IPS-NIHi11 (cell line): ENCODE data around the gene EXOC4.

Experiments
- DNase-seq: peaks from one replicate; pipeline ENCODE4 v3.0.0; 2012; ENCODE audit warnings: mixed read lengths, low spot score

Gene EXOC4

GRCh38 chr7:133364959-133365690 is 112.2 kb downstream of the EXOC4 start:
- no peak for DNase-seq

- no peak for DNase-seq
Observed at GRCh38 chr7:133365917-133366316, 113.0 kb downstream of the EXOC4 start.

- DNase-seq, result no peak
Observed at GRCh38 chr7:133367561-133367960, 114.7 kb downstream of the EXOC4 start.

GRCh38 chr7:133369130-133369529 is 116.3 kb downstream of the EXOC4 start:
- no peak for DNase-seq

- no peak for DNase-seq
Observed at GRCh38 chr7:133371616-133372015, 118.7 kb downstream of the EXOC4 start.

- DNase-seq, result no peak
Observed at GRCh38 chr7:133372337-133372736, 119.5 kb downstream of the EXOC4 start.

- DNase-seq, result no peak
Observed at GRCh38 chr7:133376514-133376913, 123.6 kb downstream of the EXOC4 start.

- DNase-seq, result no peak
Observed at GRCh38 chr7:133381965-133382364, 129.1 kb downstream of the EXOC4 start.

- no peak for DNase-seq
Observed at GRCh38 chr7:133382775-133383559, 130.1 kb downstream of the EXOC4 start.

GRCh38 chr7:133386205-133386604 is 133.3 kb downstream of the EXOC4 start:
- DNase-seq, result peak; percentile 33

GRCh38 chr7:133389727-133390126 is 136.8 kb downstream of the EXOC4 start:
- no peak for DNase-seq

GRCh38 chr7:133391206-133391605 is 138.3 kb downstream of the EXOC4 start:
- no peak for DNase-seq

- DNase-seq, result no peak
Observed at GRCh38 chr7:133394369-133394768, 141.5 kb downstream of the EXOC4 start.

GRCh38 chr7:133395551-133395950 is 142.7 kb downstream of the EXOC4 start:
- no peak for DNase-seq

GRCh38 chr7:133398506-133398905 is 145.6 kb downstream of the EXOC4 start:
- no peak for DNase-seq

GRCh38 chr7:133401225-133401624 is 148.3 kb downstream of the EXOC4 start:
- DNase-seq, result no peak

- no peak for DNase-seq
Observed at GRCh38 chr7:133408212-133408611, 155.3 kb downstream of the EXOC4 start.

GRCh38 chr7:133409421-133409820 is 156.5 kb downstream of the EXOC4 start:
- DNase-seq, result no peak

GRCh38 chr7:133409966-133410365 is 157.1 kb downstream of the EXOC4 start:
- DNase-seq, result no peak

- no peak for DNase-seq
Observed at GRCh38 chr7:133411395-133411794, 158.5 kb downstream of the EXOC4 start.

GRCh38 chr7:133412942-133413341 is 160.1 kb downstream of the EXOC4 start:
- no peak for DNase-seq

- no peak for DNase-seq
Observed at GRCh38 chr7:133419041-133419440, 166.2 kb downstream of the EXOC4 start.

GRCh38 chr7:133423618-133424017 is 170.7 kb downstream of the EXOC4 start:
- DNase-seq, result no peak

- DNase-seq, result no peak
Observed at GRCh38 chr7:133428326-133428725, 175.4 kb downstream of the EXOC4 start.
